Endothelial cell of umbilical vein (primary cell): ENCODE measurements around the gene EREG. TPM values are rescaled to one million over a fixed set of nuclear protein-coding genes. Genes with fewer than 3 reads are reported as not detected.

Source experiments
- BruUV-seq: library from RNA; stranded (reverse); fragments of 400-500 nt; replicated peaks from 2 replicates; lab custom pipeline; 2021; lab: Mats Ljungman, UMichigan
- CTCF ChIA-PET: fragments of 300-600, 350-600 bp; sonication (Branson Sonifier 250); formaldehyde crosslinking; loops from one replicate; lab custom pipeline; 2021; ENCODE audit warnings: antibody characterized with exemption, inconsistent platforms; lab: Charles Lee
- POLR2A ChIA-PET: fragments of 300-600, 350-600 bp; sonication (Branson Sonifier 250); formaldehyde crosslinking; loops from one replicate; lab custom pipeline; 2021; ENCODE audit warnings: antibody characterized with exemption, inconsistent platforms; lab: Charles Lee
- DNase-seq: peaks from one replicate; pipeline ENCODE4 v3.0.0-alpha.2; 2011; ENCODE audit warnings: low read depth, low spot score
- FAIRE-seq: peaks from 2 replicates; lab custom pipeline; 2011; peaks lifted over from hg19 to GRCh38; lab: Jason Lieb, UNC
- H2AFZ ChIP-seq: 2 replicates; pipeline ENCODE4 v1.6.0; 2012; ENCODE audit warnings: low read depth, low read length, control low read depth, inconsistent platforms
- H3K27ac ChIP-seq: 2 replicates; pipeline ENCODE4 v1.5.1; 2011; ENCODE audit warnings: low read depth, mild to moderate bottlenecking, control low read depth, low read length, moderate library complexity; ENCODE audit not compliant: insufficient read depth
- H3K27me3 ChIP-seq, 2 experiments: 2 replicates each; pipeline versions ENCODE4 v1.6.0 to v1.6.1; 2011; ENCODE audit warnings: low read length in 2 of 2, mixed read lengths in 1 of 2; ENCODE audit not compliant: control insufficient read depth in 2 of 2, insufficient read depth in 2 of 2
- H3K36me3 ChIP-seq, 2 experiments: 2 replicates in 1 of 2; 3 replicates in 1 of 2; pipeline ENCODE4 v1.5.1; 2011; ENCODE audit warnings: low read length in 2 of 2, mild to moderate bottlenecking in 1 of 2, moderate library complexity in 1 of 2; ENCODE audit not compliant: control insufficient read depth in 2 of 2, insufficient read depth in 2 of 2; ENCODE audit errors: extremely low read depth in 1 of 2
- H3K4me1 ChIP-seq: 3 replicates; pipeline ENCODE4 v1.5.1; 2011; ENCODE audit warnings: mild to moderate bottlenecking, low read length; ENCODE audit not compliant: control insufficient read depth, insufficient read depth; ENCODE audit errors: extremely low read depth
- H3K4me2 ChIP-seq: 2 replicates; pipeline ENCODE4 v1.6.1; 2011; ENCODE audit warnings: low read length, control low read depth, mixed read lengths; ENCODE audit not compliant: insufficient read depth
- H3K4me3 ChIP-seq, 3 experiments: fragments of 200-600 bp in 1 of 3; sonication (generic), shearing (Covaris generic) in 1 of 3; replicated peaks in 1 of 3; 2 replicates each; pipeline ENCODE4 v1.5.1; 2011 to 2016; ENCODE audit warnings: control low read depth in 3 of 3, low read length in 3 of 3, mild to moderate bottlenecking in 2 of 3, inconsistent platforms in 1 of 3, low read depth in 1 of 3, moderate library complexity in 1 of 3; ENCODE audit not compliant: insufficient read depth in 1 of 3
- H3K79me2 ChIP-seq: 2 replicates; pipeline ENCODE4 v1.6.0; 2012; ENCODE audit warnings: low read length, inconsistent platforms; ENCODE audit not compliant: control insufficient read depth, insufficient read depth
- H3K9ac ChIP-seq: replicated peaks from 2 replicates; pipeline ENCODE3; 2011; ENCODE audit warnings: low read length, control low read depth; ENCODE audit not compliant: insufficient read depth; ENCODE audit errors: extremely low read depth
- H3K9me1 ChIP-seq: replicated peaks from 3 replicates; pipeline ENCODE4 v1.6.0; 2011; ENCODE audit warnings: mild to moderate bottlenecking, low read length; ENCODE audit not compliant: control insufficient read depth, insufficient read depth; ENCODE audit errors: extremely low read depth
- H3K9me3 ChIP-seq: replicated peaks from 2 replicates; pipeline ENCODE4 v1.5.1; 2012; ENCODE audit warnings: low read length, inconsistent platforms; ENCODE audit not compliant: control insufficient read depth, insufficient read depth
- H4K20me1 ChIP-seq: replicated peaks from 2 replicates; pipeline ENCODE3; 2011; ENCODE audit warnings: mild to moderate bottlenecking, low read length; ENCODE audit not compliant: control insufficient read depth, insufficient read depth; ENCODE audit errors: extremely low read depth
- EZH2 ChIP-seq: IDR thresholded peaks from 2 replicates; pipeline ENCODE4 v1.6.1; 2012; ENCODE audit warnings: borderline replicate concordance, low read depth, mild to moderate bottlenecking, moderate library complexity, low read length, inconsistent platforms; ENCODE audit not compliant: severe bottlenecking
- FOS ChIP-seq: IDR thresholded peaks from 2 replicates; pipeline ENCODE4 v1.6.1; 2011; ENCODE audit warnings: mild to moderate bottlenecking, low read length, moderate library complexity, borderline replicate concordance; ENCODE audit not compliant: insufficient read depth
- GATA2 ChIP-seq: IDR thresholded peaks from 2 replicates; pipeline ENCODE4 v1.7.0; 2011; ENCODE audit warnings: low read depth, mild to moderate bottlenecking, moderate library complexity, mixed read lengths, low read length; ENCODE audit not compliant: insufficient read length, insufficient read depth
- JUN ChIP-seq: IDR thresholded peaks from 2 replicates; pipeline ENCODE4 v1.6.1; 2011; ENCODE audit warnings: borderline replicate concordance, low read depth; ENCODE audit not compliant: insufficient read length, insufficient read depth
- MYC ChIP-seq: IDR thresholded peaks from one replicate; pipeline ENCODE4 v1.6.1; 2011; ENCODE audit warnings: mild to moderate bottlenecking, low read depth, low read length
- POLR2A ChIP-seq: IDR thresholded peaks from 2 replicates; pipeline ENCODE4 v1.6.1; 2012; ENCODE audit warnings: low read depth, mild to moderate bottlenecking, control low read depth, low read length
- POLR2AphosphoS5 ChIP-seq: IDR thresholded peaks from 2 replicates; pipeline ENCODE4 v1.6.1; 2012; ENCODE audit warnings: low read depth, mild to moderate bottlenecking, control low read depth, low read length, moderate library complexity; ENCODE audit not compliant: insufficient read depth
- dilution Hi-C: fragments of 300-500 bp; cut with MboI; formaldehyde crosslinking; loops from one replicate; pipeline ENCODE4 v1.15.0; 2019; ENCODE audit warnings: low sequenced_read_pairs; ENCODE audit not compliant: extremely low pct_ligation_motif_present
- intact Hi-C: fragments of 100-400 bp; cut with micrococcal nuclease; formaldehyde crosslinking; loops from one replicate; pipeline ENCODE4 v1.10.0; 2022
- polyA plus RNA-seq, 4 experiments: library from polyadenylated mRNA; depleted of rRNA in 3 of 4; stranded (reverse) in 3 of 4; unstranded in 1 of 4; fragments of >200 nt; gene quantifications; 2 replicates each; pipeline versions ENCODE4 v1.2.1 to v1.2.3, GENCODE V29; 2011 to 2012; ENCODE audit warnings: missing spikeins in 1 of 4
- total RNA-seq: library from RNA; stranded (reverse); gene quantifications from 2 replicates; pipeline ENCODE4 v1.2.3, GENCODE V29; 2021
- TF ChIP-seq, protein P1 (sequence below): IDR thresholded peaks from 2 replicates; pipeline ENCODE4 v1.6.1; 2011; ENCODE audit not compliant: insufficient read depth, insufficient read length
- TF ChIP-seq, protein P2 (sequence below), 2 donors: IDR thresholded peaks; 1 replicate in 1 of 2; 2 replicates in 1 of 2; pipeline ENCODE4 v1.5.1; 2011; ENCODE audit warnings: low read length in 2 of 2, mild to moderate bottlenecking in 2 of 2, moderate library complexity in 2 of 2, control low read depth in 1 of 2, inconsistent platforms in 1 of 2, low read depth in 1 of 2; ENCODE audit not compliant: insufficient read depth in 1 of 2; ENCODE audit errors: extremely low read depth in 1 of 2

The EREG gene
- total and polyA plus RNA-seq, 2 donors (not counting 3 experiments of a cell fraction or from before 2014, with no cell fraction given), result not detected

DNA sequence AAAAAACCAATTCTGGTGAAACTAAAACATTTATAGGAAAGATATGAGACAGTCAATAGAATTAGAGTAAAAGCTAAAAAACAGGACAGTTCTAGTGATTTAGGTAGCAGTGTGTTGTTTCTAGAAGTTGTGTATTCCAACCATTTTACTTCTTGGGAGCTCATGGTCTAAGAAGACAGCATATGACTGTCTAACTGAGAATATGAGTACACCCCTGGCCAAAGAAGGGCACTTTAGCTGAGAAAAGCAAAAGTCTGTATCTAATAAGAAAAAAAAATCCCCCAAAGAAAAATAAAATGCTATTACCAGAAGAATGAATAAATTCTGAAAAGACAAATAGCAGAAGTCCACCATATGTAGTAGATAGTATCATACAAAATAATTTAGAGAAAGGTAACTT lies 26.4 kb downstream of the EREG start:
- Histone ChIP-seq H3K79me2 (no peaks in the 10 kb centered on the region), H2AFZ (no peak overlapping the region), H3K36me3 (no peaks in the 10 kb centered on the region), H3K27me3 (no peaks in the 10 kb centered on the region), H4K20me1 (no peaks in the 10 kb centered on the region), H3K4me2 (no peak overlapping the region), H3K9me3 (no peaks in the 10 kb centered on the region), H3K27ac (peak overlapping the region; percentile 25), H3K4me1 (peaks cover 7% of the 10 kb centered on the region), H3K4me3 (no peak overlapping the region), H3K9me1 (no peaks in the 10 kb centered on the region), H3K9ac (no peak overlapping the region)
- dilution Hi-C loops, result loop anchor here (25.0 kb wide), 1 partner anchor 146 kb away; no protein-coding TSS in a partner anchor
- no peak for DNase-seq
- intact Hi-C loops, result no loop called here
- no peak for FAIRE-seq
- TF ChIP-seq POLR2A (no peak), FOS (no peak), MYC (no peak), JUN (no peak)
- BruUV-seq, result no TSS peak
- ChIA-PET CTCF (no interaction called here), POLR2A (no interaction called here)

DNA sequence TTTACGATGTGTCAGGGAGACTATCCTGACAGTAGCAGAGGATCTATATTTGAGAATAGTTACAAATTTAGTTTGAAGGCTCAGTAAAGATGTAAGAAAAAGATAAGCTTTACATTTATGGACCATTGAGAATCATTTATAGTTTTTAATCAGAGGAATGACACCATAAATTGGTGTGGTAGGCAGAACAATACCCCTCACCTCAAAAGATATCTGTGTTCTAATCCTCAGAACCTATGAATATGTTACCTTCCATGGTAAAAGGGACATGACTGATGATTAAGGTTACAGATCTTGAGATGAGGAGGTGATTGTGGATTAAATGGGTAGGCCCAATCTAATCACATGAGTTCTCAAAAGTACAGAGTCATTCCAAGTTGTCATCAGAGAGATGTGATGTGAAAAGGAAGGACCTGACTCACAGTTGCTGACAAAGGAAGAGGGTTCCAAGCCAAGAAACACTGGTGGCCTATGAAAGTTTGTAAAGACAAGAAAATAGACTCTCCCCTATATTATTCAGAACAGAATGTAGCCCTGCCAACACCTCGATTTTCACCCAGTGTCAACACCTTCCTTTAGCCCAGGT lies 27.0 kb downstream of the EREG start:
- Histone ChIP-seq H3K4me2 (no peak overlapping the region), H3K36me3 (no peaks in the 10 kb centered on the region), H3K9me3 (no peaks in the 10 kb centered on the region), H3K79me2 (no peaks in the 10 kb centered on the region), H3K4me1 (peaks cover 7% of the 10 kb centered on the region), H4K20me1 (no peaks in the 10 kb centered on the region), H3K27me3 (no peaks in the 10 kb centered on the region), H3K4me3 (no peak overlapping the region), H3K9me1 (no peaks in the 10 kb centered on the region), H2AFZ (no peak overlapping the region), H3K27ac (peak overlapping the region; percentile 25), H3K9ac (peak overlapping the region; percentile 17)
- TF ChIP-seq MYC (no peak), GATA2 (peak; percentile 18), POLR2AphosphoS5 (no peak), FOS (peak; percentile 36), EZH2 (no peak), POLR2A (no peak), JUN (peak; percentile 34)
- TF ChIP-seq, protein P1, sequence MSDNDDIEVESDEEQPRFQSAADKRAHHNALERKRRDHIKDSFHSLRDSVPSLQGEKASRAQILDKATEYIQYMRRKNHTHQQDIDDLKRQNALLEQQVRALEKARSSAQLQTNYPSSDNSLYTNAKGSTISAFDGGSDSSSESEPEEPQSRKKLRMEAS, result no peak
- TF ChIP-seq, protein P2, sequence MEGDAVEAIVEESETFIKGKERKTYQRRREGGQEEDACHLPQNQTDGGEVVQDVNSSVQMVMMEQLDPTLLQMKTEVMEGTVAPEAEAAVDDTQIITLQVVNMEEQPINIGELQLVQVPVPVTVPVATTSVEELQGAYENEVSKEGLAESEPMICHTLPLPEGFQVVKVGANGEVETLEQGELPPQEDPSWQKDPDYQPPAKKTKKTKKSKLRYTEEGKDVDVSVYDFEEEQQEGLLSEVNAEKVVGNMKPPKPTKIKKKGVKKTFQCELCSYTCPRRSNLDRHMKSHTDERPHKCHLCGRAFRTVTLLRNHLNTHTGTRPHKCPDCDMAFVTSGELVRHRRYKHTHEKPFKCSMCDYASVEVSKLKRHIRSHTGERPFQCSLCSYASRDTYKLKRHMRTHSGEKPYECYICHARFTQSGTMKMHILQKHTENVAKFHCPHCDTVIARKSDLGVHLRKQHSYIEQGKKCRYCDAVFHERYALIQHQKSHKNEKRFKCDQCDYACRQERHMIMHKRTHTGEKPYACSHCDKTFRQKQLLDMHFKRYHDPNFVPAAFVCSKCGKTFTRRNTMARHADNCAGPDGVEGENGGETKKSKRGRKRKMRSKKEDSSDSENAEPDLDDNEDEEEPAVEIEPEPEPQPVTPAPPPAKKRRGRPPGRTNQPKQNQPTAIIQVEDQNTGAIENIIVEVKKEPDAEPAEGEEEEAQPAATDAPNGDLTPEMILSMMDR (IDR thresholded peaks at IDR 0.05; ENCODE audit: extremely low read depth in 1 of 2, insufficient read depth in 1 of 2, low read depth in 1 of 2, low read length in 2 of 2), result no peak
- FAIRE-seq (no peak), DNase-seq (peak; percentile 74)
- intact Hi-C loops, result no loop called here
- ChIA-PET POLR2A (no interaction called here), CTCF (no interaction called here)
- dilution Hi-C loops, result loop anchor here (25.0 kb wide), 1 partner anchor 145 kb away; no protein-coding TSS in a partner anchor
- no TSS peak for BruUV-seq
